ENCODE data around the gene MYBPC2. TPM values are rescaled to one million over a fixed set of nuclear protein-coding genes. Genes with fewer than 3 reads are reported as not detected.

Gene MYBPC2
- total and polyA plus RNA-seq, 9 of the 15 experiments (the other 6 are each of a cell fraction or from before 2014, with no cell fraction given) = 0.01 to 0.14 (median 0.04) TPM; not detected in 6

- POLR2A ChIA-PET = no interaction called here
- Histone ChIP-seq H3K9ac (ENCODE audit: insufficient read depth in 1 of 2, low read depth in 2 of 2, low read length in 2 of 2) (no peak overlapping the region), H3K9me3 (replicated peaks; ENCODE audit: control insufficient read depth, insufficient read depth, low read depth, low read length) (peaks cover 9% of the 10 kb centered on the region), H2AFZ (ENCODE audit: low read depth, low read length) (no peak overlapping the region), H3K9me1 (ENCODE audit: control insufficient read depth, insufficient read depth, low read length) (no peaks in the 10 kb centered on the region), H3K4me2 (ENCODE audit: insufficient read depth, low read length) (no peak overlapping the region), H3K79me2 (ENCODE audit: control insufficient read depth, insufficient read depth, low read length) (peaks cover 19% of the 10 kb centered on the region), H3K4me3 (no peak overlapping the region), H3K4me1 (replicated peaks in 1 of 2; ENCODE audit: control insufficient read depth in 2 of 2, insufficient read depth in 2 of 2, low read length in 2 of 2) (peaks cover 3 to 37% of the 10 kb centered on the region in 2 experiments; a peak in 4 of 5 replicates), H3K36me3 (ENCODE audit: control insufficient read depth, insufficient read depth, low read length) (peaks cover 53% of the 10 kb centered on the region; the same call in 2 of the 3 replicates), H3K27me3 (ENCODE audit: control insufficient read depth in 2 of 2, insufficient read depth in 2 of 2, low read length in 2 of 2) (no peaks in the 10 kb centered on the region; a peak in 1 of 5 replicates), H3K27ac (ENCODE audit: extremely low read depth, low read depth, low read length) (no peak overlapping the region), H4K20me1 (replicated peaks; ENCODE audit: control insufficient read depth, insufficient read depth, low read length) (peaks cover 7% of the 10 kb centered on the region; the same call in 1 of the 2 replicates)
- FAIRE-seq = no peak
- CTCF ChIA-PET (ENCODE audit: low intra/inter-chr PET ratio) = no interaction called here
- no peak for DNase-seq (ENCODE audit: extremely low read depth in 1 of 4, low spot score in 3 of 4)
- no TSS peak for BruUV-seq (replicated peaks)
- ATAC-seq = no peak
- intact Hi-C loops (cut with micrococcal nuclease) (no loop called here), in situ Hi-C loops (cut with MboI) (no loop called here)
- TF ChIP-seq E2F8 (IDR thresholded peaks at IDR 0.05; ENCODE audit: low read depth, partially characterized antibody) = no peak
- TF ChIP-seq SOX6 (IDR thresholded peaks at IDR 0.05) = no peak
- TF ChIP-seq SAFB2 (IDR thresholded peaks at IDR 0.05; ENCODE audit: borderline replicate concordance, low read depth, low read length, severe bottlenecking) = no peak
- no peak for TF ChIP-seq CHD7 (IDR thresholded peaks at IDR 0.05; ENCODE audit: low read depth, low read length)
- no peak for TF ChIP-seq GATAD2B (IDR thresholded peaks at IDR 0.05; ENCODE audit: borderline replicate concordance)
- no peak for TF ChIP-seq ZEB2 (IDR thresholded peaks at IDR 0.05)
- no peak for TF ChIP-seq HDAC1 (IDR thresholded peaks at IDR 0.05)
- WGBS (ENCODE audit: insufficient coverage, low coverage, missing lambda C conversion rate) = 64% methylated on average over 12 of the region's 16 CpGs
Measured at GRCh38 chr19:50482271-50482855, 49.7 kb downstream of the MYBPC2 start.

All from K562 (cell line).